Endodermal cell (in vitro differentiated cells): ENCODE results near the gene AKR1C4. TPM values are rescaled to one million over a fixed set of nuclear protein-coding genes. Genes with fewer than 3 reads are reported as not detected.
"Not testable (repeated sequence)": the region's sequence is repeated elsewhere in the genome, so short reads cannot be mapped to it uniquely, and the experiment has no call there.

Source experiments
- DNase-seq: peaks from one replicate; pipeline ENCODE4 v3.0.0-alpha.2; 2017
- H3K27ac ChIP-seq: 2 replicates; pipeline ENCODE4 v1.5.1; 2013; ENCODE audit warnings: mild to moderate bottlenecking, low read depth, low read length, moderate library complexity
- H3K27me3 ChIP-seq: 2 replicates; pipeline ENCODE4 v1.6.1; 2013; ENCODE audit warnings: mild to moderate bottlenecking, low read length, moderate library complexity; ENCODE audit not compliant: insufficient read depth, control insufficient read depth, poor library complexity, severe bottlenecking
- H3K36me3 ChIP-seq: 2 replicates; pipeline ENCODE4 v1.7.0; 2013; ENCODE audit warnings: mild to moderate bottlenecking, low read length, moderate library complexity; ENCODE audit not compliant: control insufficient read depth, insufficient read depth
- H3K4me1 ChIP-seq: one replicate; pipeline ENCODE4 v1.7.0; 2013; ENCODE audit warnings: low read length; ENCODE audit not compliant: control insufficient read depth, insufficient read depth
- H3K4me3 ChIP-seq: 2 replicates; pipeline ENCODE4 v1.5.1; 2013; ENCODE audit warnings: mild to moderate bottlenecking, low read length, moderate library complexity
- H3K9ac ChIP-seq: 2 replicates; pipeline ENCODE4 v1.6.1; 2013; ENCODE audit warnings: mild to moderate bottlenecking, low read length, moderate library complexity; ENCODE audit not compliant: poor library complexity, severe bottlenecking; ENCODE audit errors: extremely low read depth
- H3K9me3 ChIP-seq: 2 replicates; pipeline ENCODE4 v1.6.1; 2013; ENCODE audit warnings: mild to moderate bottlenecking, low read length, moderate library complexity; ENCODE audit not compliant: control insufficient read depth
- H3K27ac Mint-ChIP-seq: 2 replicates; pipeline ENCODE4 v1.8.0; 2020; ENCODE audit warnings: mixed read lengths
- H3K27me3 Mint-ChIP-seq: 2 replicates; pipeline ENCODE4 v1.8.0; 2021; ENCODE audit warnings: mild to moderate bottlenecking, mixed read lengths; ENCODE audit not compliant: insufficient read depth
- H3K36me3 Mint-ChIP-seq: 2 replicates; pipeline ENCODE4 v1.8.0; 2020; ENCODE audit warnings: low read depth, mixed read lengths
- H3K4me1 Mint-ChIP-seq: 2 replicates; pipeline ENCODE4 v1.8.0; 2020; ENCODE audit warnings: mixed read lengths
- H3K4me3 Mint-ChIP-seq: 2 replicates; pipeline ENCODE4 v1.8.0; 2020; ENCODE audit warnings: mild to moderate bottlenecking, moderate library complexity, mixed read lengths
- H3K9me3 Mint-ChIP-seq: 2 replicates; pipeline ENCODE4 v1.8.0; 2020; ENCODE audit warnings: mild to moderate bottlenecking, mixed read lengths
- CTCF ChIP-seq: fragments of 200-600 bp; sonication (generic); conservative IDR thresholded peaks from 2 replicates; pipeline ENCODE4 v1.5.0; 2021; ENCODE audit warnings: antibody characterized with exemption, mild to moderate bottlenecking
- WGBS, 2 experiments: methylation state at CpG; one replicate each; pipeline versions ENCODE4 v1.1.5 to v1.1.7; 2013; ENCODE audit warnings: missing lambda C conversion rate in 2 of 2, mixed read lengths in 1 of 2; ENCODE audit not compliant: insufficient coverage in 1 of 2, insufficient read length in 1 of 2; 5-methylcytosine and 5-hydroxymethylcytosine counted together
- total RNA-seq, 2 donors: library from RNA; stranded (reverse); fragmentation: NEBNext Ultra II Directional in 1 of 2; extraction: Animal tissue kit (Norgen Biotek cat#: 25700) in 1 of 2; gene quantifications; 2 replicates in 1 of 2; 3 replicates in 1 of 2; pipeline ENCODE4 v1.2.1, GENCODE V29; 2021

AKR1C4 gene
- total RNA-seq, 2 donors from 2014 or later, result not detected

DNA sequence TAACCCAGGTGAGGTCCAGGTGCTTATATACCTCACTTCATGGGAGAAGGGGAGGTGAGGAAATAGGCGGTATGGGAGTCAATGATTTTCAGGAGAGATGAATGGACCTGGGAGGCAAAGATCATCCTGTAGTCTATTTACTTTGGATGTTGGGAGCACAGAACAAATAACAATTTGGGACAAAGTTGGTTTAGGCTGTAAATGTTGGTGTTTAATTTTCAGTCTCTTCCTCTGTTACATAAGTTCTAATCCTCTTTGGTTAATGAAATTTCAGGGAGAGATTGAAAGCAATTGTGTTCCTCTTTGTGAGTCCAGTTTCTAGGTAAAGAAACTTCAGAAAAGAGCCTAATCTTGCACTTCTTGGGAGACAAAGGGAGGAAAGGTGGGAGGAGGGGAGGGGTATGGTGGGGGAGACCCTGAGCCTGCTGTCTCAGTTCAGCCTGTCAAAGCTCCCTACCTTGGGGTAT lies 46.9 kb downstream of the AKR1C4 start:
- 86 to 100% methylated on average over 1 of the region's 1 CpG for WGBS, 2 experiments
- Histone ChIP-seq H3K4me1 (no peaks in the 10 kb centered on the region), H3K27me3 (no peaks in the 10 kb centered on the region), H3K27ac (no peak overlapping the region), H3K9ac (no peak overlapping the region), H3K9me3 (no peaks in the 10 kb centered on the region), H3K36me3 (no peaks in the 10 kb centered on the region), H3K4me3 (no peak overlapping the region)
- Mint-ChIP-seq H3K4me1 (peaks cover 7% of the 10 kb centered on the region), H3K27ac (no peak overlapping the region), H3K27me3 (peaks cover 5% of the 10 kb centered on the region), H3K9me3 (peaks cover 16% of the 10 kb centered on the region), H3K36me3 (no peaks in the 10 kb centered on the region), H3K4me3 (no peak overlapping the region)
- TF ChIP-seq CTCF, result no peak
- no peak for DNase-seq

- Histone ChIP-seq H3K27me3 (no peaks in the 10 kb centered on the region), H3K36me3 (no peaks in the 10 kb centered on the region), H3K4me1 (peaks cover 2% of the 10 kb centered on the region), H3K9me3 (no peaks in the 10 kb centered on the region), H3K27ac (no peak overlapping the region), H3K4me3 (no peak overlapping the region), H3K9ac (no peak overlapping the region)
- H3K4me1 Mint-ChIP-seq, result peaks cover 15% of the 10 kb centered on the region
- WGBS, 2 experiments, result 57 to 70% methylated on average over 6 to 8 of the region's 8 CpGs
- H3K27ac Mint-ChIP-seq, result peak overlapping the region; percentile 19
- H3K9me3 Mint-ChIP-seq, result peaks cover 10% of the 10 kb centered on the region
- DNase-seq, result peak; percentile 78
- peaks cover 2% of the 10 kb centered on the region for H3K27me3 Mint-ChIP-seq
- TF ChIP-seq CTCF, result peak; percentile 34
- no peaks in the 10 kb centered on the region for H3K36me3 Mint-ChIP-seq
- no peak overlapping the region for H3K4me3 Mint-ChIP-seq
Measured at GRCh38 chr10:5252177-5253037, 55.8 kb downstream of the AKR1C4 start.

- H3K9ac ChIP-seq, result no peak overlapping the region
- H3K9me3 ChIP-seq, result no peaks in the 10 kb centered on the region
- Mint-ChIP-seq H3K4me1 (peaks cover 19% of the 10 kb centered on the region), H3K27me3 (peaks cover 2% of the 10 kb centered on the region), H3K27ac (no peak overlapping the region), H3K9me3 (peaks cover 11% of the 10 kb centered on the region), H3K4me3 (no peak overlapping the region), H3K36me3 (no peaks in the 10 kb centered on the region)
- H3K4me3 ChIP-seq, result no peak overlapping the region
- DNase-seq, result no peak
- H3K27me3 ChIP-seq, result no peaks in the 10 kb centered on the region
- TF ChIP-seq CTCF, result no peak
- H3K36me3 ChIP-seq, result no peaks in the 10 kb centered on the region
- H3K27ac ChIP-seq, result no peak overlapping the region
- peaks cover 2% of the 10 kb centered on the region for H3K4me1 ChIP-seq
- WGBS, 2 experiments, result 58 to 83% methylated on average over 2 to 4 of the region's 4 CpGs
Measured at GRCh38 chr10:5254488-5254887, 57.9 kb downstream of the AKR1C4 start.

DNA sequence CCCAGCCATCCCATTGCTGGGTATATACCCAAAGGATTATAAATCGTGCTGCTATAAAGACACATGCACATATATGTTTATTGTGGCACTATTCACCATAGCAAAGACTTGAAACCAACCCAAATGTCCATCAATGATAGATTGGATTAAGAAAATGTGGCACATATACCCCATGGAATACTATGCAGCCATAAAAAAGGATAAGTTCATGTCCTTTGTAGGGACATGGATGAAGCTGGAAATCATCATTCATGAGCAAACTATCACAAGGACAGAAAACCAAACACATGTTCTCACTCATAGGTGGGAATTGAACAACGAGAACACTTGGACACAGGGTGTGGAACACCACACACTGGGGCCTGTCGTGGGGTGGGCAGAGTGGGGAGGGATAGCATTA lies 61.1 kb downstream of the AKR1C4 start:
- H3K9ac ChIP-seq, H3K27me3 ChIP-seq, H3K4me3 ChIP-seq, H3K36me3 ChIP-seq, H3K27ac ChIP-seq, H3K27ac Mint-ChIP-seq, H3K4me3 Mint-ChIP-seq, H3K4me1 ChIP-seq, DNase-seq, H3K27me3 Mint-ChIP-seq, H3K36me3 Mint-ChIP-seq, H3K9me3 ChIP-seq: not testable (repeated sequence)
- Mint-ChIP-seq H3K9me3 (peaks cover 13% of the 10 kb centered on the region), H3K4me1 (peaks cover 14% of the 10 kb centered on the region)
- 87% methylated on average over 3 of the region's 3 CpGs; no CpG with 5 or more reads in 1 of the 2 experiments for whole genome bisulfite sequencing, 2 experiments
